OCI-LY7 (cell line): ENCODE measurements around the gene PTBP3.

Experiments
- CTCF ChIP-seq: fragments of 200-600 bp; sonication (generic); conservative IDR thresholded peaks from 2 replicates; pipeline ENCODE4 v1.5.1; 2014; ENCODE audit warnings: mild to moderate bottlenecking, antibody characterized with exemption, low read length, moderate library complexity, mixed read lengths
- EZH2phosphoT487 ChIP-seq: fragments of 200-600 bp; sonication (generic); IDR thresholded peaks from 2 replicates; pipeline ENCODE4 v1.6.1; 2018; ENCODE audit warnings: low read depth, borderline replicate concordance, mild to moderate bottlenecking, mixed run types, antibody characterized with exemption, low read length, moderate library complexity, mixed read lengths

- TF ChIP-seq CTCF (no peak), EZH2phosphoT487 (no peak)
Observed at GRCh38 chr9:112332214-112332613, 1.2 kb downstream of the PTBP3 start.
